ENCODE results near the gene NAALADL2. TPM values are rescaled to one million over a fixed set of nuclear protein-coding genes. Genes with fewer than 3 reads are reported as not detected.

NAALADL2 gene
- total and polyA plus RNA-seq, 2 of the 4 experiments (the other 2 are of a cell fraction), result 3.8 to 19.2 TPM

DNA sequence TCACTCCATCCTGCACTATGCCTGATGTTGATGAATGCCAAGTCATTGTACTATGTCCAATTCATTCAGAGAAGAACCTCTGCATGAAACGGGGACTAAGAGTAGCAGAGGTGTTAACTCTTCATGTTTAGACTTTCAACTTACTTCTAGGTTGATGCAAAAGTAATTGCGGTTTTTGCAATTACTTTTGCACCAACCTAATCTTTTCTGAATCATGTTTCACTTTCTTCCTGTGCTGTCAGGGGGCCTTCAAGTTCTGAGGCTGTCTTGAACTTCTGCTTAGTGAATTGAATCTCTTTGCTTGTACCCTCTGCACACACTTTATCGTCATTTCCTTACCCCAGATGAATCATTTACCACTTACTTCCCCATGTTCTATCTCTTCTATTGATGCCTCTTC is 636.2 kb downstream of the NAALADL2 start:
- H3K9me1 ChIP-seq (ENCODE audit: insufficient read depth, low read length), result no peaks in the 10 kb centered on the region
- CTCF ChIA-PET, result no interaction called here
- in situ Hi-C loops (cut with MboI; ENCODE audit: low sequenced_read_pairs), result no loop called here
- no peaks in the 10 kb centered on the region for H4K20me1 ChIP-seq (ENCODE audit: insufficient read depth, low read length)
- WGBS, 2 experiments (ENCODE audit: extremely low coverage in 2 of 2, insufficient read length in 1 of 2), result 86% methylated on average over 1 of the region's 3 CpGs; no CpG with 5 or more reads in 1 of the 2 experiments
- H2BK20ac ChIP-seq (ENCODE audit: low read depth, low read length), result no peak overlapping the region
- no peak overlapping the region for H3K27ac ChIP-seq (ENCODE audit: insufficient read depth, low read length)
- no peak overlapping the region for H3K9ac ChIP-seq (ENCODE audit: low read depth, low read length)
- no peak overlapping the region for H4K5ac ChIP-seq (ENCODE audit: low read depth, low read length)
- no peak overlapping the region for H2BK5ac ChIP-seq (ENCODE audit: low read depth, low read length, poor library complexity, severe bottlenecking)
- no peaks in the 10 kb centered on the region for H3K27me3 ChIP-seq (ENCODE audit: control insufficient read depth, insufficient read depth, low read length)
- H3K79me1 ChIP-seq (ENCODE audit: low read depth in 1 of 2, low read length in 2 of 2), result no peaks in the 10 kb centered on the region
- no peak overlapping the region for H2BK15ac ChIP-seq (ENCODE audit: low read depth, low read length)
- no peak overlapping the region for H2AK5ac ChIP-seq (ENCODE audit: low read depth, low read length)
- no peak overlapping the region for H3K4ac ChIP-seq (ENCODE audit: low read depth, low read length)
- no peaks in the 10 kb centered on the region for H3K9me3 ChIP-seq (ENCODE audit: control insufficient read depth, insufficient read depth, low read length)
- DNase-seq (no peak), ATAC-seq (ENCODE audit: low read depth) (no peak)
- no peaks in the 10 kb centered on the region for H3K36me3 ChIP-seq (ENCODE audit: control insufficient read depth, insufficient read depth, low read length)
- no peak overlapping the region for H3K23ac ChIP-seq (ENCODE audit: low read depth, low read length)
- no peak overlapping the region for H3K4me3 ChIP-seq (ENCODE audit: insufficient read depth, low read depth, low read length)
- no peak overlapping the region for H2BK120ac ChIP-seq (ENCODE audit: low read depth, low read length)
- dilution Hi-C loops (cut with HindIII; ENCODE audit: low sequenced_read_pairs, unreplicated experiment), result no loop called here
- no TSS peak for BruUV-seq (replicated peaks)
- H3K56ac ChIP-seq (ENCODE audit: extremely low read depth, insufficient read depth, low read length), result no peak overlapping the region
- H2AK9ac ChIP-seq (replicated peaks; ENCODE audit: low read depth, low read length, poor library complexity), result no peak overlapping the region
- H2AFZ ChIP-seq (replicated peaks; ENCODE audit: low read length, poor library complexity), result no peak overlapping the region
- POLR2A ChIA-PET (ENCODE audit: unreplicated experiment), result no interaction called here
- no peak overlapping the region for H3K4me2 ChIP-seq (ENCODE audit: low read depth, low read length)
- no peak overlapping the region for H4K91ac ChIP-seq (ENCODE audit: insufficient read depth, low read depth, low read length)
- TF ChIP-seq RCOR1 (IDR thresholded peaks at IDR 0.05; ENCODE audit: insufficient replicate concordance, low read length), result no peak
- TF ChIP-seq RFX5 (IDR thresholded peaks at IDR 0.05; ENCODE audit: low read depth, low read length), result no peak
- no peak for TF ChIP-seq POLR2A (IDR thresholded peaks at IDR 0.05; ENCODE audit: low read depth, low read length)
- TF ChIP-seq MAFK (IDR thresholded peaks at IDR 0.05; ENCODE audit: low read depth, low read length), result no peak
- TF ChIP-seq, protein P1, sequence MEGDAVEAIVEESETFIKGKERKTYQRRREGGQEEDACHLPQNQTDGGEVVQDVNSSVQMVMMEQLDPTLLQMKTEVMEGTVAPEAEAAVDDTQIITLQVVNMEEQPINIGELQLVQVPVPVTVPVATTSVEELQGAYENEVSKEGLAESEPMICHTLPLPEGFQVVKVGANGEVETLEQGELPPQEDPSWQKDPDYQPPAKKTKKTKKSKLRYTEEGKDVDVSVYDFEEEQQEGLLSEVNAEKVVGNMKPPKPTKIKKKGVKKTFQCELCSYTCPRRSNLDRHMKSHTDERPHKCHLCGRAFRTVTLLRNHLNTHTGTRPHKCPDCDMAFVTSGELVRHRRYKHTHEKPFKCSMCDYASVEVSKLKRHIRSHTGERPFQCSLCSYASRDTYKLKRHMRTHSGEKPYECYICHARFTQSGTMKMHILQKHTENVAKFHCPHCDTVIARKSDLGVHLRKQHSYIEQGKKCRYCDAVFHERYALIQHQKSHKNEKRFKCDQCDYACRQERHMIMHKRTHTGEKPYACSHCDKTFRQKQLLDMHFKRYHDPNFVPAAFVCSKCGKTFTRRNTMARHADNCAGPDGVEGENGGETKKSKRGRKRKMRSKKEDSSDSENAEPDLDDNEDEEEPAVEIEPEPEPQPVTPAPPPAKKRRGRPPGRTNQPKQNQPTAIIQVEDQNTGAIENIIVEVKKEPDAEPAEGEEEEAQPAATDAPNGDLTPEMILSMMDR (conservative IDR thresholded peaks at IDR 0.05; ENCODE audit: low read depth, low read length), result no peak
- TF ChIP-seq FOS (IDR thresholded peaks at IDR 0.05; ENCODE audit: low read depth, low read length), result no peak
- TF ChIP-seq, protein P2, sequence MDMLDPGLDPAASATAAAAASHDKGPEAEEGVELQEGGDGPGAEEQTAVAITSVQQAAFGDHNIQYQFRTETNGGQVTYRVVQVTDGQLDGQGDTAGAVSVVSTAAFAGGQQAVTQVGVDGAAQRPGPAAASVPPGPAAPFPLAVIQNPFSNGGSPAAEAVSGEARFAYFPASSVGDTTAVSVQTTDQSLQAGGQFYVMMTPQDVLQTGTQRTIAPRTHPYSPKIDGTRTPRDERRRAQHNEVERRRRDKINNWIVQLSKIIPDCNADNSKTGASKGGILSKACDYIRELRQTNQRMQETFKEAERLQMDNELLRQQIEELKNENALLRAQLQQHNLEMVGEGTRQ (IDR thresholded peaks at IDR 0.05; ENCODE audit: low read depth, low read length), result no peak
- no peak for TF ChIP-seq SMC3 (IDR thresholded peaks at IDR 0.05; ENCODE audit: low read depth, low read length)
- TF ChIP-seq NFE2L2 (IDR thresholded peaks at IDR 0.05; ENCODE audit: low read depth, low read length), result no peak
- no peak for TF ChIP-seq MAZ (IDR thresholded peaks at IDR 0.05; ENCODE audit: borderline replicate concordance, low read depth, low read length)
- no peak for TF ChIP-seq RAD21 (IDR thresholded peaks at IDR 0.05; ENCODE audit: low read length)
- TF ChIP-seq, protein P3, sequence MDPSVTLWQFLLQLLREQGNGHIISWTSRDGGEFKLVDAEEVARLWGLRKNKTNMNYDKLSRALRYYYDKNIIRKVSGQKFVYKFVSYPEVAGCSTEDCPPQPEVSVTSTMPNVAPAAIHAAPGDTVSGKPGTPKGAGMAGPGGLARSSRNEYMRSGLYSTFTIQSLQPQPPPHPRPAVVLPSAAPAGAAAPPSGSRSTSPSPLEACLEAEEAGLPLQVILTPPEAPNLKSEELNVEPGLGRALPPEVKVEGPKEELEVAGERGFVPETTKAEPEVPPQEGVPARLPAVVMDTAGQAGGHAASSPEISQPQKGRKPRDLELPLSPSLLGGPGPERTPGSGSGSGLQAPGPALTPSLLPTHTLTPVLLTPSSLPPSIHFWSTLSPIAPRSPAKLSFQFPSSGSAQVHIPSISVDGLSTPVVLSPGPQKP (IDR thresholded peaks at IDR 0.05; ENCODE audit: borderline replicate concordance, low read depth, low read length), result no peak
- TF ChIP-seq MXI1 (IDR thresholded peaks at IDR 0.05; ENCODE audit: borderline replicate concordance, low read depth, low read length), result no peak
- TF ChIP-seq CHD1 (IDR thresholded peaks at IDR 0.05; ENCODE audit: low read depth, low read length), result no peak
- no peak for TF ChIP-seq CEBPB (IDR thresholded peaks at IDR 0.05; ENCODE audit: low read depth, low read length)
- no peak for TF ChIP-seq BHLHE40 (IDR thresholded peaks at IDR 0.05; ENCODE audit: low read depth, low read length)
- no peak overlapping the region for H4K8ac ChIP-seq (ENCODE audit: low read depth in 2 of 2, low read length in 2 of 2)
- H3K14ac ChIP-seq (replicated peaks; ENCODE audit: low read depth, low read length), result no peak overlapping the region
- intact Hi-C loops (cut with micrococcal nuclease), result no loop called here
- no peaks in the 10 kb centered on the region for H3K4me1 ChIP-seq (ENCODE audit: control insufficient read depth, insufficient read depth, low read length)
- no peak overlapping the region for H3K18ac ChIP-seq (ENCODE audit: low read depth, low read length)

Measured in IMR-90 (cell line).